SK-N-SH treated with all-trans-retinoic acid at 6 μM for 48 hours (cell line): ENCODE results near the gene GGT5.
"Not testable (repeated sequence)": the region's sequence is repeated elsewhere in the genome, so short reads cannot be mapped to it uniquely, and the experiment has no call there.

Experiments
- CREB5 ChIP-seq: fragments of 250-450 bp; sonication (Bioruptor Pico); IDR thresholded peaks from 2 replicates; pipeline ENCODE4 v1.5.1; 2020; ENCODE audit warnings: low read depth, mild to moderate bottlenecking, moderate library complexity
- ESRRG ChIP-seq: fragments of 250-450 bp; sonication (Bioruptor Pico); IDR thresholded peaks from 2 replicates; pipeline ENCODE4 v1.6.1; 2021; ENCODE audit warnings: mild to moderate bottlenecking
- PATZ1 ChIP-seq: fragments of 250-450 bp; sonication (Bioruptor Pico); IDR thresholded peaks from 2 replicates; pipeline ENCODE4 v1.8.0; 2020; ENCODE audit warnings: mild to moderate bottlenecking, moderate library complexity, borderline replicate concordance
- POU6F1 ChIP-seq: fragments of 250-450 bp; sonication (Bioruptor Pico); IDR thresholded peaks from 2 replicates; pipeline ENCODE4 v1.8.0; 2021; ENCODE audit warnings: low read depth, mild to moderate bottlenecking, moderate library complexity, borderline replicate concordance
- RARB ChIP-seq: fragments of 250-450 bp; sonication (Bioruptor Pico); IDR thresholded peaks from 2 replicates; pipeline ENCODE4 v1.8.0; 2021; ENCODE audit warnings: mild to moderate bottlenecking, moderate library complexity
- TOX ChIP-seq: fragments of 250-450 bp; sonication (Bioruptor Pico); IDR thresholded peaks from 2 replicates; pipeline ENCODE4 v1.8.0; 2021; ENCODE audit warnings: mild to moderate bottlenecking, moderate library complexity, borderline replicate concordance
- TSHZ2 ChIP-seq: fragments of 250-450 bp; sonication (Bioruptor Pico); IDR thresholded peaks from 2 replicates; pipeline ENCODE4 v1.5.0; 2020; ENCODE audit warnings: mild to moderate bottlenecking, moderate library complexity
- ZFP30 ChIP-seq: fragments of 450-650 bp; formaldehyde crosslinking; IDR thresholded peaks from 2 replicates; pipeline ENCODE4 v1.5.0; 2022; ENCODE audit warnings: mild to moderate bottlenecking, moderate library complexity
- ZNF565 ChIP-seq: fragments of 450-650 bp; formaldehyde crosslinking; conservative IDR thresholded peaks from 2 replicates; pipeline ENCODE4 v1.5.0; 2020; ENCODE audit warnings: low read depth, mild to moderate bottlenecking, moderate library complexity

- TF ChIP-seq CREB5; TSHZ2 (CRISPR knock-in tag); ZFP30 (CRISPR knock-in tag); ZNF565 (CRISPR knock-in tag); PATZ1; ESRRG (CRISPR knock-in tag); TOX (CRISPR knock-in tag); RARB (CRISPR knock-in tag); POU6F1 (CRISPR knock-in tag): not testable (repeated sequence)
Observed at GRCh38 chr22:24243417-24243816, 1.5 kb downstream of the GGT5 start.
